SU-DHL-6 (cell line): ENCODE measurements around the gene GIMAP1.

Source experiments
- EZH2phosphoT487 ChIP-seq: fragments of 200-600 bp; sonication (generic), shearing (Covaris generic); conservative IDR thresholded peaks from 2 replicates; pipeline ENCODE4 v1.6.1; 2018; ENCODE audit warnings: mild to moderate bottlenecking, antibody characterized with exemption, low read length, moderate library complexity, mixed read lengths
- TF ChIP-seq, protein P1 (sequence below): fragments of 200-600 bp; sonication (generic); IDR thresholded peaks from one replicate; pipeline ENCODE4 v1.5.1; 2017; ENCODE audit warnings: antibody characterized with exemption, mild to moderate bottlenecking, low read length, moderate library complexity; ENCODE audit not compliant: insufficient read depth, poor library complexity, severe bottlenecking

DNA sequence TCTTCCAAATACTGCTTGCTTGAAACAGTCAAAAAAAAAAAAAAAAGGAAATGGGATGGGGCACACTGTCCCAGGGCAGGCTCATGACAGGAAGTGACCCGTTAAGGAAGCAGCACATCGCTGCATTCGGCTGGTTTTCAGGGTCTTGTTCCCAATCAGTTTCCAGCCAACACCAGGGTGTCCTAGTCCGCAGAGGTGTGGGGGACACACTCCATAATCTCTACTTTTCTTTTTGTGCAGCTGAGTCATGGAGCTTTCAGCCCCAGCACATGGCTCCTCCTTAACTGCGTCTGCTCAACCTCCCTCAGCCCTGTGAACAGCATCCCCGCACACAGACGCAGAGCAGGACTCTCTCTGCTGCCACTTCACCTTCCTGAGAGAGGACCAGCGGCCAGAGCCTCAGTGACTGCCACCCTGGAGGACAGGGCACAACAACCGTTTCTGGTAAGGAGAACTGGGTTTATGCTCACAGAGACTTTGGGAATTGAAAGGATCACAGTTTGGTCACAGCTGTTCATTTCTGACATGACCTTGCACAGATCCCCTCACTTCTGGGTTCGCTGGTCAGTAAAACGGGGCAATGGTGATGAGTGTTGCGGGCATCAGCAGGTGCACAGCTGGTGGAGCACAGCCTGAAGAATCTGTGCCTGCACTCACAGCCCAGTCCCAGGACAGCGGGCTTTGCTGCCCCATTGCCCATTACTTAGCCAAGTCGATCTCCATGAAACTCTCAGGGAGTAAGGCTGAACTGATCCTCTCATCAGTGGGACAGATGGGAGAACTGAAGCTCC, 21.0 kb downstream of the GIMAP1 start, which contains the start of gene GIMAP5:
- TF ChIP-seq, protein P1, sequence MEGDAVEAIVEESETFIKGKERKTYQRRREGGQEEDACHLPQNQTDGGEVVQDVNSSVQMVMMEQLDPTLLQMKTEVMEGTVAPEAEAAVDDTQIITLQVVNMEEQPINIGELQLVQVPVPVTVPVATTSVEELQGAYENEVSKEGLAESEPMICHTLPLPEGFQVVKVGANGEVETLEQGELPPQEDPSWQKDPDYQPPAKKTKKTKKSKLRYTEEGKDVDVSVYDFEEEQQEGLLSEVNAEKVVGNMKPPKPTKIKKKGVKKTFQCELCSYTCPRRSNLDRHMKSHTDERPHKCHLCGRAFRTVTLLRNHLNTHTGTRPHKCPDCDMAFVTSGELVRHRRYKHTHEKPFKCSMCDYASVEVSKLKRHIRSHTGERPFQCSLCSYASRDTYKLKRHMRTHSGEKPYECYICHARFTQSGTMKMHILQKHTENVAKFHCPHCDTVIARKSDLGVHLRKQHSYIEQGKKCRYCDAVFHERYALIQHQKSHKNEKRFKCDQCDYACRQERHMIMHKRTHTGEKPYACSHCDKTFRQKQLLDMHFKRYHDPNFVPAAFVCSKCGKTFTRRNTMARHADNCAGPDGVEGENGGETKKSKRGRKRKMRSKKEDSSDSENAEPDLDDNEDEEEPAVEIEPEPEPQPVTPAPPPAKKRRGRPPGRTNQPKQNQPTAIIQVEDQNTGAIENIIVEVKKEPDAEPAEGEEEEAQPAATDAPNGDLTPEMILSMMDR, result no peak
- no peak for TF ChIP-seq EZH2phosphoT487
